SJCRH30 (cell line): ENCODE data around the gene ENKUR. TPM values are rescaled to one million over a fixed set of nuclear protein-coding genes. Genes with fewer than 3 reads are reported as not detected.
"Not testable (repeated sequence)": the region's sequence is repeated elsewhere in the genome, so short reads cannot be mapped to it uniquely, and the experiment has no call there.

Experiments used
- DNase-seq, 2 experiments: peaks; one replicate each; pipeline ENCODE4 v3.0.0-alpha.2; 2015 to 2020
- H3K27ac ChIP-seq: fragments of 250-450 bp; sonication (Bioruptor Pico); 2 replicates; pipeline ENCODE4 v1.5.1; 2020; ENCODE audit warnings: mild to moderate bottlenecking, moderate library complexity
- H3K27me3 ChIP-seq: fragments of 250-450 bp; sonication (Bioruptor Pico); 2 replicates; pipeline ENCODE4 v1.5.1; 2020; ENCODE audit warnings: mild to moderate bottlenecking, moderate library complexity
- H3K36me3 ChIP-seq: fragments of 250-450 bp; sonication (Bioruptor Pico); 2 replicates; pipeline ENCODE4 v1.5.1; 2020; ENCODE audit warnings: mild to moderate bottlenecking, moderate library complexity
- H3K4me1 ChIP-seq: fragments of 250-450 bp; sonication (Bioruptor Pico); 2 replicates; pipeline ENCODE4 v1.5.1; 2020; ENCODE audit warnings: mild to moderate bottlenecking, moderate library complexity
- H3K4me3 ChIP-seq: fragments of 250-450 bp; sonication (Bioruptor Pico); 2 replicates; pipeline ENCODE4 v1.5.1; 2020; ENCODE audit warnings: mild to moderate bottlenecking, moderate library complexity
- H3K9me3 ChIP-seq: fragments of 250-450 bp; sonication (Bioruptor Pico); replicated peaks from 2 replicates; pipeline ENCODE4 v1.5.1; 2020; ENCODE audit warnings: mild to moderate bottlenecking, moderate library complexity
- total RNA-seq: library from RNA; depleted of rRNA; stranded (reverse); fragments of >200 nt; shearing (Covaris generic); gene quantifications from 2 replicates; pipeline ENCODE4 v1.2.3, GENCODE V29; 2014

The ENKUR gene
- total RNA-seq, 1 experiment from 2014 or later = not detected

- H3K4me3 ChIP-seq = no peak overlapping the region
- H3K4me1 ChIP-seq = no peaks in the 10 kb centered on the region
- H3K27ac ChIP-seq = no peak overlapping the region
- DNase-seq = no peak
- H3K27me3 ChIP-seq = no peaks in the 10 kb centered on the region
- H3K9me3 ChIP-seq = no peaks in the 10 kb centered on the region
- no peaks in the 10 kb centered on the region for H3K36me3 ChIP-seq
Measured at GRCh38 chr10:24973163-24973562, 42.8 kb downstream of the ENKUR start.

GRCh38 chr10:24971374-24971773, 44.6 kb downstream of the ENKUR start:
- no peaks in the 10 kb centered on the region for H3K4me1 ChIP-seq
- no peaks in the 10 kb centered on the region for H3K36me3 ChIP-seq
- no peak for DNase-seq
- no peak overlapping the region for H3K4me3 ChIP-seq
- H3K9me3 ChIP-seq = no peaks in the 10 kb centered on the region
- no peaks in the 10 kb centered on the region for H3K27me3 ChIP-seq
- no peak overlapping the region for H3K27ac ChIP-seq

- Histone ChIP-seq H3K27ac (no peak overlapping the region), H3K4me3 (no peak overlapping the region), H3K27me3 (no peaks in the 10 kb centered on the region), H3K36me3 (no peaks in the 10 kb centered on the region), H3K4me1 (no peaks in the 10 kb centered on the region), H3K9me3 (no peaks in the 10 kb centered on the region)
- no peak for DNase-seq
Measured at GRCh38 chr10:24969841-24970281, 46.1 kb downstream of the ENKUR start.

DNA sequence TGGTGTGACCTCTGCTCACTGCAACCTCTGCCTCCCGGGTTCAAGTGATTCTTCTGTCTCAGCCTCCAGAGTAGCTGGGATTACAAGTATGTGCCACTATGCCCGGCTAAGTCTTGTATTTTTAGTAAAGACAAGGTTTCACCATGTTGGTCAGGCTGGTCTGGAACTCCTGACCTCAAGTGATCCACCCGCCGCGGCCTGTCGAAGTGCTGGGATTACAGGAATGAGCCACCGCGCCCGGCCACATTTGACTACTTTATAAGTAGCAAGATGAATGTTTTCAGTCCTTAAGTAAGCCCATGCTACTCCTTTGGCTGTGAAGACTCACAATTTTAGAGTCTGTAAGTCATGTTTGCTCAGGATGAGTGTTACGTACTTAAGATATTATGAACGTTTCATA, 47.0 kb downstream of the ENKUR start:
- H3K4me1 ChIP-seq, H3K4me3 ChIP-seq, H3K27me3 ChIP-seq, DNase-seq, H3K27ac ChIP-seq, H3K36me3 ChIP-seq, H3K9me3 ChIP-seq: not testable (repeated sequence)

- Histone ChIP-seq H3K27ac (no peak overlapping the region), H3K36me3 (no peaks in the 10 kb centered on the region), H3K27me3 (no peaks in the 10 kb centered on the region), H3K9me3 (no peaks in the 10 kb centered on the region), H3K4me1 (no peaks in the 10 kb centered on the region), H3K4me3 (no peak overlapping the region)
- DNase-seq = no peak
Measured at GRCh38 chr10:24968349-24968748, 47.6 kb downstream of the ENKUR start.

DNA sequence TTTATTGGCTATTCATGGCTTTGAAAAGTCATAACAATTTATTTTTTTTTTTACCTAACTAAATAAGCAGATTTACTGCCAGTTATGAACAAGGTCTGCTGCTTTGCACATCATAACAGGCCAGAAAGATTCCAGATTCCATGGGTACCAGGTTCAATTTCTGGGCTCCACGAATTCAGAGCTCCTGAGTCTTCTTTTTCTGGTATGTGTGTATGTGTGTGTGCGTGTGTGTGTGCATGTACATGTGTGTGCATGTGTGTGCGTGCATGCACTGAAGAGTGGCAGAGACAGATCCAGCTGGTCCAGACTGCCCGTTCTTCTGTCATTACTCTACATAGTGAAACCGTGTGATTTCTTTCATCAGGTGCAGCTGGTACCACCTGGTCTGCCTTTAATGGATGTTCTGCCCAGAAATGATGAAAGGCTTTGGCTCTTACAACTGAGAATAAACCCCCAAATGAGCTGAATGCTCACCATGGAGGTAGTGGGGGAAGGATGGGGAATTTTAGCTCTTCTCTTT, 48.9 kb downstream of the ENKUR start:
- H3K4me3 ChIP-seq = no peak overlapping the region
- no peak for DNase-seq
- H3K9me3 ChIP-seq = no peaks in the 10 kb centered on the region
- no peaks in the 10 kb centered on the region for H3K27me3 ChIP-seq
- H3K27ac ChIP-seq = no peak overlapping the region
- H3K4me1 ChIP-seq = no peaks in the 10 kb centered on the region
- H3K36me3 ChIP-seq = no peaks in the 10 kb centered on the region

GRCh38 chr10:24965051-24965450, 50.9 kb downstream of the ENKUR start:
- Histone ChIP-seq H3K27ac (no peak overlapping the region), H3K4me1 (no peaks in the 10 kb centered on the region), H3K4me3 (no peak overlapping the region), H3K9me3 (no peaks in the 10 kb centered on the region), H3K27me3 (no peaks in the 10 kb centered on the region), H3K36me3 (no peaks in the 10 kb centered on the region)
- DNase-seq = no peak

- Histone ChIP-seq H3K9me3 (no peaks in the 10 kb centered on the region), H3K4me3 (no peak overlapping the region), H3K36me3 (no peaks in the 10 kb centered on the region), H3K27me3 (no peaks in the 10 kb centered on the region), H3K27ac (no peak overlapping the region), H3K4me1 (no peaks in the 10 kb centered on the region)
- DNase-seq = no peak
Measured at GRCh38 chr10:24963521-24964041, 52.4 kb downstream of the ENKUR start.

GRCh38 chr10:24962995-24963394, 53.0 kb downstream of the ENKUR start:
- H3K36me3 ChIP-seq = no peaks in the 10 kb centered on the region
- no peak overlapping the region for H3K4me3 ChIP-seq
- H3K9me3 ChIP-seq = no peaks in the 10 kb centered on the region
- DNase-seq = no peak
- H3K27ac ChIP-seq = no peak overlapping the region
- no peaks in the 10 kb centered on the region for H3K4me1 ChIP-seq
- no peaks in the 10 kb centered on the region for H3K27me3 ChIP-seq

GRCh38 chr10:24961582-24961981, 54.4 kb downstream of the ENKUR start:
- no peaks in the 10 kb centered on the region for H3K36me3 ChIP-seq
- H3K9me3 ChIP-seq = no peaks in the 10 kb centered on the region
- H3K4me3 ChIP-seq = no peak overlapping the region
- no peaks in the 10 kb centered on the region for H3K27me3 ChIP-seq
- no peak overlapping the region for H3K27ac ChIP-seq
- H3K4me1 ChIP-seq = no peaks in the 10 kb centered on the region
- DNase-seq = no peak

DNA sequence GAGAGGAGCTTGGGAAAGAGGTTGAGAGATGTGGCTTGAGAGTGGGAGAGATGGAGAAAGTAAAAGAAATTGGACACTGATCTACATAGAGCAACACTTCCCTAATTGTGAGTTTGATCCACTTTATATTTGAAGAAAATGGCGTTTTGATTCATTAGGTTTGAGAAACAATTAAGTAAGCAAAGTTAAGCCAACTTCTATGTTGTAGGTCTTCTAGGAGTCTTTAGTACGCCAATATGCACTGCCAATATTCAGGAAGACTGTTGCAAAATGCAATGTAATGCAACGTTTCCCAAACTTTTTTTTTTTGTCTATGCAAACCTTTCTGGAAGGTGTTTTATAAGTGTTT, 56.6 kb downstream of the ENKUR start:
- Histone ChIP-seq H3K27ac (no peak overlapping the region), H3K4me3 (no peak overlapping the region), H3K9me3 (no peaks in the 10 kb centered on the region), H3K36me3 (no peaks in the 10 kb centered on the region), H3K4me1 (no peaks in the 10 kb centered on the region), H3K27me3 (no peaks in the 10 kb centered on the region)
- DNase-seq = no peak

GRCh38 chr10:24958721-24959381, 57.1 kb downstream of the ENKUR start:
- DNase-seq = peak in 1 of 2 experiments; percentile 38
- H3K9me3 ChIP-seq = no peaks in the 10 kb centered on the region
- H3K4me3 ChIP-seq = no peak overlapping the region
- no peaks in the 10 kb centered on the region for H3K27me3 ChIP-seq
- H3K4me1 ChIP-seq = no peaks in the 10 kb centered on the region
- no peak overlapping the region for H3K27ac ChIP-seq
- H3K36me3 ChIP-seq = no peaks in the 10 kb centered on the region

GRCh38 chr10:24958091-24958720, 57.8 kb downstream of the ENKUR start:
- Histone ChIP-seq H3K4me3 (no peak overlapping the region), H3K4me1 (no peaks in the 10 kb centered on the region), H3K36me3 (no peaks in the 10 kb centered on the region), H3K27me3 (no peaks in the 10 kb centered on the region), H3K27ac (no peak overlapping the region), H3K9me3 (no peaks in the 10 kb centered on the region)
- DNase-seq = no peak

GRCh38 chr10:24957624-24958051, 58.3 kb downstream of the ENKUR start:
- H3K4me1 ChIP-seq, H3K36me3 ChIP-seq, H3K9me3 ChIP-seq, DNase-seq, H3K4me3 ChIP-seq, H3K27ac ChIP-seq, H3K27me3 ChIP-seq: not testable (repeated sequence)

GRCh38 chr10:24953675-24954074, 62.3 kb downstream of the ENKUR start:
- DNase-seq = no peak
- no peaks in the 10 kb centered on the region for H3K4me1 ChIP-seq
- H3K27me3 ChIP-seq = no peaks in the 10 kb centered on the region
- no peak overlapping the region for H3K4me3 ChIP-seq
- H3K27ac ChIP-seq = no peak overlapping the region
- no peaks in the 10 kb centered on the region for H3K9me3 ChIP-seq
- H3K36me3 ChIP-seq = no peaks in the 10 kb centered on the region
